ENCODE results near the gene TFCP2. TPM values are rescaled to one million over a fixed set of nuclear protein-coding genes. Genes with fewer than 3 reads are reported as not detected.

The TFCP2 gene
- total RNA-seq, 4 donors from 2014 or later = 13.5 to 21.6 (median 19.5) TPM

DNA sequence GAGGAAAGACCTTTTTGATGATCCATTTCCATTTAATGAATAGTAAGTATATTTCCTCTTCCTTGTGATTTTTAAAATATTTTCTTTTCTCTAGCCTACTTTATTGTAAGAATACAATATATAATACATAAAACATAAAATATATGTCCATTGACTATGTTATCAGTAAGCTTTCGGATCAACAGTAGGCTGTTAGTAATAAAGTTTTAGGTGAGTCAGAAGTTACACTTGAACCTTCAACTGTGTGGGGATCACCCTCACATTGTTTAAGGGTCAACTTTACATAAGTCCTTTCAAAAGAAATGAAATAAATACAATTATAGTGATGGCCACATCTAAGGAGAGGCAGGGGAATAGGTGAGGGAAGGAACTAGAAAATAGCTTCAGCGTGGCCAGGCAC lies 5.0 kb upstream of the TFCP2 start:
- Histone ChIP-seq H3K27me3 (no peaks in the 10 kb centered on the region), H3K4me3 (no peak overlapping the region), H3K9me3 (no peaks in the 10 kb centered on the region), H3K36me3 (no peaks in the 10 kb centered on the region), H3K27ac (no peak overlapping the region), H3K4me1 (peaks cover 0 to 3% (median 0%) of the 10 kb centered on the region in 4 donors)
- no peak for DNase-seq (ENCODE audit: low spot score in 2 of 2)
- TF ChIP-seq EP300 (IDR thresholded peaks at IDR 0.05) (no peak), POLR2A (IDR thresholded peaks at IDR 0.05) (no peak)
- TF ChIP-seq, protein P1, sequence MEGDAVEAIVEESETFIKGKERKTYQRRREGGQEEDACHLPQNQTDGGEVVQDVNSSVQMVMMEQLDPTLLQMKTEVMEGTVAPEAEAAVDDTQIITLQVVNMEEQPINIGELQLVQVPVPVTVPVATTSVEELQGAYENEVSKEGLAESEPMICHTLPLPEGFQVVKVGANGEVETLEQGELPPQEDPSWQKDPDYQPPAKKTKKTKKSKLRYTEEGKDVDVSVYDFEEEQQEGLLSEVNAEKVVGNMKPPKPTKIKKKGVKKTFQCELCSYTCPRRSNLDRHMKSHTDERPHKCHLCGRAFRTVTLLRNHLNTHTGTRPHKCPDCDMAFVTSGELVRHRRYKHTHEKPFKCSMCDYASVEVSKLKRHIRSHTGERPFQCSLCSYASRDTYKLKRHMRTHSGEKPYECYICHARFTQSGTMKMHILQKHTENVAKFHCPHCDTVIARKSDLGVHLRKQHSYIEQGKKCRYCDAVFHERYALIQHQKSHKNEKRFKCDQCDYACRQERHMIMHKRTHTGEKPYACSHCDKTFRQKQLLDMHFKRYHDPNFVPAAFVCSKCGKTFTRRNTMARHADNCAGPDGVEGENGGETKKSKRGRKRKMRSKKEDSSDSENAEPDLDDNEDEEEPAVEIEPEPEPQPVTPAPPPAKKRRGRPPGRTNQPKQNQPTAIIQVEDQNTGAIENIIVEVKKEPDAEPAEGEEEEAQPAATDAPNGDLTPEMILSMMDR (IDR thresholded peaks at IDR 0.05) = no peak
- 87 to 90% methylated on average over 2 of the region's 2 CpGs for WGBS, 2 donors

DNA sequence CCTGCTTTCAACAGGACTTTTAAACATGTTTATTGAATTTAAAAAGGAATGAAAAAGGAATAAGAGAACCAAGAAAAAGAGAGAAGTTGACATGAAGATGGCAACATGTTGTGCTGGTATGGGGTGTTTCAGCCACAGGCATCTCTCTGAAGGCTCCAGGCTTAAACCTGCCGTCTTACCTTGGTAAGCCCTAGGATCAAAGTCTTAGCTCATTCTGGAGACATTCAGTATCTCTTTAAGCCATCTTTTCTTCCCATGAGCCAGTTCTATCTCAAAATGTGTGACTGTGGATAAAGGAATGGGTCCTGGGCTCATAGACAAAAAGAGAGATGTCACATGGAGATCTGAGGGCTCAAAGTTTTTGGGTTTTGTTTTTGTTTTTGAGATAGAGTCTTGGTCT lies 1.6 kb upstream of the TFCP2 start:
- Histone ChIP-seq H3K9me3 (no peaks in the 10 kb centered on the region), H3K4me3 (no peak overlapping the region), H3K4me1 (peaks cover 0 to 31% (median 17%) of the 10 kb centered on the region in 4 donors), H3K27me3 (no peaks in the 10 kb centered on the region), H3K27ac (no peak overlapping the region), H3K36me3 (no peaks in the 10 kb centered on the region)
- TF ChIP-seq EP300 (IDR thresholded peaks at IDR 0.05) = no peak
- TF ChIP-seq, protein P1 (IDR thresholded peaks at IDR 0.05) = no peak
- no peak for TF ChIP-seq POLR2A (IDR thresholded peaks at IDR 0.05)
- no peak for DNase-seq (ENCODE audit: low spot score in 2 of 2)
- WGBS, 2 donors = 75 to 87% methylated on average over 1 of the region's 1 CpG

DNA sequence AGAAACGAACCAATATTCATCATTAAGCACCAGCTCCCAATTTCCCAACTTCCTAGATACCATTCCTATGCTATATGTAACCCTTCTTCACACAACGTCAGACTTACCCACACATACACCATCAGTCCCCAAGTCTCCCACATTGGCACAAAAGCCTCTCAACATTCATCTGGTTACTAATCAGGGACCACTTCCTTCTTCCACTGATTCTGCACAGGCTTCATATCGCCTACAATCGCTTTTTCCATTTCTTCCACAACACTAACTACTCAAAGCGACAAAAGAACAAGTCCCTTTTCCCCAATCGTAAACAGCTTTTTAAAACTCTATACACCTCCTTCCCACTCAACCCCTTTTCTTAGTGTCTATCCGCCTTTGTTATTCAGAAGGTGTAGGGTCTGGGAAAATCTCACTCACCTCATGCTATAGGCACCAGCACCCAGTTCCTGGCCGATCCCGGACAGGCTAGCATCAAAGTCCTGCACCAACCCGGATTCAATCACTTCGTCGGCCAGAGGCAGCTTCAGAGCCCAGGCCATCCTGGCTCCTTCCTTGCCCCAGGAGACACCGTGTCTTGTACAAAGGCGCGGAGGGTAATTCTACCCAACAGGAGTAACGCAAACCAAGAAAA lies 936 bp downstream of the TFCP2 start:
- 3 to 4% methylated on average over 16 of the region's 16 CpGs for WGBS, 2 donors
- Histone ChIP-seq H3K9me3 (no peaks in the 10 kb centered on the region), H3K27ac (peak overlapping the region; percentile 91 to 99 (median 95)), H3K27me3 (no peaks in the 10 kb centered on the region), H3K4me3 (peak overlapping the region; percentile 57 to 84 (median 79)), H3K36me3 (peaks cover 0 to 4% (median 0%) of the 10 kb centered on the region in 3 donors), H3K4me1 (peaks cover 0 to 33% (median 17%) of the 10 kb centered on the region in 4 donors)
- peak in 1 of 2 donors; percentile 12 for DNase-seq (ENCODE audit: low spot score in 2 of 2)
- TF ChIP-seq, protein P1 (IDR thresholded peaks at IDR 0.05) = no peak
- no peak for TF ChIP-seq POLR2A (IDR thresholded peaks at IDR 0.05)
- TF ChIP-seq EP300 (IDR thresholded peaks at IDR 0.05) = no peak

DNA sequence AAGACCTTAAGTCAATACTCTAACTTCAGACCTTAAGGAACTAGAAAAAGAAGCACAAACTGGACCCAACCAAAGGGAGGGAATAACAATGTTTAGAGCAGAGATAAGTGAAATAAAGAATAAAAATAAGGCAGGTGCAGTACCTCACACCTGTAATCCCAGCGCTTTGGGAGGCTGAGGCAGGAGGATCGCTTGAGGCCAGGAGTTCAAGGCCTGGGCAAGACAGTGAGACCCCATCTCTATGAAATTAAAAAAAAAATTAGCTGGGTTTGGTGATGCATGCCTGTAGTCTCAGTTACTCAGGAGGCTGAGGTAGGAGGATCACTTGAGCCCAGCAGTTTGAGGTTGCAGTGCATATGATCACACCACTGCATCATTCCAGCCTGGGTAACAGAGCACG lies 9.1 kb downstream of the TFCP2 start:
- Histone ChIP-seq H3K27ac (no peak overlapping the region), H3K27me3 (no peaks in the 10 kb centered on the region), H3K4me1 (peaks cover 0 to 16% (median 0%) of the 10 kb centered on the region in 4 donors), H3K9me3 (no peaks in the 10 kb centered on the region), H3K36me3 (peaks cover 0 to 8% (median 0%) of the 10 kb centered on the region in 3 donors), H3K4me3 (no peak overlapping the region)
- no peak for TF ChIP-seq POLR2A (IDR thresholded peaks at IDR 0.05)
- TF ChIP-seq, protein P1 (IDR thresholded peaks at IDR 0.05) = no peak
- WGBS, 2 donors = 78 to 81% methylated on average over 3 of the region's 3 CpGs
- no peak for DNase-seq (ENCODE audit: low spot score in 2 of 2)

DNA sequence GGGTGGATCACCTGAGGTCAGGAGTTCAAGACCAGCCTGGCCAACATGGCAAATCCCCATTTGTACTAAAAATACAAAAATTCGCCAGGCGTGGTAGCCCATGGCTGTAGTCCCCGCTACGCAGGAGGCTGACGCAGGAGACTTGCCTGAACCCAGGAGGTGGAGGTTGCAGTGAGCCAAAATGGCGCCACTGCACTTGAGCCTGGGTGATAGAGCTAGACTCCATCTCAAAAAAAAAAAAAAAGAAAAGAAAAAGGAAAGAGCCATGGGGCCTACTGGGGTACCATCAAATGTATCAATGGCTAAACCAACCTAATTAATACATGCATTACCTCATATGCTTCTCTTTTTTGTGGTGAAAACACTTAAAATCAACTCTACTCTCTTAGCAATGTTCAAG lies 10.7 kb downstream of the TFCP2 start:
- peaks cover 0 to 16% (median 0%) of the 10 kb centered on the region in 4 donors for H3K4me1 ChIP-seq
- no peak overlapping the region for H3K27ac ChIP-seq
- DNase-seq (ENCODE audit: low spot score in 2 of 2) = no peak
- H3K36me3 ChIP-seq = peaks cover 0 to 4% (median 0%) of the 10 kb centered on the region in 3 donors
- TF ChIP-seq, protein P1 (IDR thresholded peaks at IDR 0.05) = no peak
- no peak for TF ChIP-seq POLR2A (IDR thresholded peaks at IDR 0.05)
- TF ChIP-seq EP300 (IDR thresholded peaks at IDR 0.05) = no peak
- no peaks in the 10 kb centered on the region for H3K9me3 ChIP-seq
- WGBS, 2 donors = 94 to 96% methylated on average over 6 of the region's 6 CpGs
- no peaks in the 10 kb centered on the region for H3K27me3 ChIP-seq
- H3K4me3 ChIP-seq = no peak overlapping the region
